IPS-20b (cell line): ENCODE data around the gene NRCAM.
A peak's percentile ranks its signal among the peaks of the same experiment; 100 is the strongest.

Source experiments
- H3K27ac ChIP-seq: one replicate; pipeline ENCODE4 v1.5.1; 2013; ENCODE audit warnings: low read length
- H3K27me3 ChIP-seq: 2 replicates; pipeline ENCODE4 v1.6.1; 2013; ENCODE audit warnings: mild to moderate bottlenecking, low read length, inconsistent platforms; ENCODE audit not compliant: insufficient read depth
- H3K36me3 ChIP-seq: 2 replicates; pipeline ENCODE4 v1.6.1; 2013; ENCODE audit warnings: low read depth, mild to moderate bottlenecking, inconsistent platforms, low read length, moderate library complexity; ENCODE audit not compliant: insufficient read depth
- H3K4me1 ChIP-seq: 2 replicates; pipeline ENCODE4 v1.6.1; 2013; ENCODE audit warnings: mild to moderate bottlenecking, control low read depth, inconsistent platforms, low read length, moderate library complexity; ENCODE audit not compliant: insufficient read depth
- H3K4me3 ChIP-seq: 2 replicates; pipeline ENCODE4 v1.5.1; 2013; ENCODE audit warnings: mild to moderate bottlenecking, low read length, inconsistent platforms
- H3K9ac ChIP-seq: 2 replicates; pipeline ENCODE4 v1.6.1; 2013; ENCODE audit warnings: low read depth, mild to moderate bottlenecking, inconsistent platforms, low read length, moderate library complexity
- H3K9me3 ChIP-seq: 2 replicates; pipeline ENCODE4 v1.6.1; 2013; ENCODE audit warnings: mild to moderate bottlenecking, low read depth, low read length, inconsistent platforms; ENCODE audit not compliant: insufficient read depth

The NRCAM gene

GRCh38 chr7:108202743-108203142 is 253.5 kb downstream of the NRCAM start:
- no peak overlapping the region for H3K27ac ChIP-seq
- no peaks in the 10 kb centered on the region for H3K9me3 ChIP-seq
- no peaks in the 10 kb centered on the region for H3K36me3 ChIP-seq
- H3K9ac ChIP-seq, result no peak overlapping the region
- H3K27me3 ChIP-seq, result no peaks in the 10 kb centered on the region
- H3K4me1 ChIP-seq, result peaks cover 7% of the 10 kb centered on the region; the same call in 1 of the 2 replicates
- no peak overlapping the region for H3K4me3 ChIP-seq

- H3K4me1 ChIP-seq, result peaks cover 7% of the 10 kb centered on the region; the same call in 1 of the 2 replicates
- H3K36me3 ChIP-seq, result no peaks in the 10 kb centered on the region
- no peak overlapping the region for H3K4me3 ChIP-seq
- no peak overlapping the region for H3K9ac ChIP-seq
- no peaks in the 10 kb centered on the region for H3K27me3 ChIP-seq
- no peaks in the 10 kb centered on the region for H3K9me3 ChIP-seq
- no peak overlapping the region for H3K27ac ChIP-seq
Measured at GRCh38 chr7:108201766-108202165, 254.5 kb downstream of the NRCAM start.

GRCh38 chr7:108200326-108200725 is 255.9 kb downstream of the NRCAM start:
- Histone ChIP-seq H3K4me3 (no peak overlapping the region), H3K27ac (no peak overlapping the region), H3K36me3 (no peaks in the 10 kb centered on the region), H3K9me3 (no peaks in the 10 kb centered on the region), H3K27me3 (no peaks in the 10 kb centered on the region), H3K9ac (no peak overlapping the region), H3K4me1 (peaks cover 7% of the 10 kb centered on the region; the same call in 1 of the 2 replicates)

GRCh38 chr7:108197371-108198091 is 258.7 kb downstream of the NRCAM start:
- no peaks in the 10 kb centered on the region for H3K27me3 ChIP-seq
- H3K36me3 ChIP-seq, result no peaks in the 10 kb centered on the region

GRCh38 chr7:108196004-108196403 is 260.2 kb downstream of the NRCAM start:
- H3K4me1 ChIP-seq, result peaks cover 12% of the 10 kb centered on the region; the same call in 1 of the 2 replicates
- no peak overlapping the region for H3K27ac ChIP-seq
- H3K4me3 ChIP-seq, result no peak overlapping the region
- H3K9me3 ChIP-seq, result 0 out of 2 replicates have a peak, but pooled peaks cover 3% of the 10 kb centered on the region
- H3K9ac ChIP-seq, result no peak overlapping the region
- no peaks in the 10 kb centered on the region; the same call in 1 of the 2 replicates for H3K36me3 ChIP-seq
- H3K27me3 ChIP-seq, result no peaks in the 10 kb centered on the region

More at GRCh38 chr7:108197371-108198091, 258.7 kb downstream of the NRCAM start:
- no peak overlapping the region for H3K27ac ChIP-seq
- peaks cover 18% of the 10 kb centered on the region; the same call in 1 of the 2 replicates for H3K4me1 ChIP-seq
- no peak overlapping the region for H3K4me3 ChIP-seq
- no peak overlapping the region for H3K9ac ChIP-seq
- no peaks in the 10 kb centered on the region for H3K9me3 ChIP-seq

GRCh38 chr7:108193594-108194498 is 262.4 kb downstream of the NRCAM start:
- H3K27me3 ChIP-seq, result no peaks in the 10 kb centered on the region
- H3K4me3 ChIP-seq, result no peak overlapping the region
- H3K9me3 ChIP-seq, result 0 out of 2 replicates have a peak, but pooled peaks cover 3% of the 10 kb centered on the region
- no peak overlapping the region for H3K27ac ChIP-seq
- no peaks in the 10 kb centered on the region; the same call in none of the 2 replicates for H3K36me3 ChIP-seq
- H3K4me1 ChIP-seq, result peaks cover 12% of the 10 kb centered on the region; the same call in 1 of the 2 replicates
- no peak overlapping the region for H3K9ac ChIP-seq

GRCh38 chr7:108190891-108191290 is 265.3 kb downstream of the NRCAM start:
- 0 out of 2 replicates have a peak, but pooled peaks cover 3% of the 10 kb centered on the region for H3K9me3 ChIP-seq
- H3K27ac ChIP-seq, result no peak overlapping the region
- H3K27me3 ChIP-seq, result no peaks in the 10 kb centered on the region
- no peak overlapping the region for H3K9ac ChIP-seq
- no peak overlapping the region for H3K4me3 ChIP-seq
- H3K4me1 ChIP-seq, result peaks cover 12% of the 10 kb centered on the region; the same call in 1 of the 2 replicates
- no peaks in the 10 kb centered on the region; the same call in none of the 2 replicates for H3K36me3 ChIP-seq

GRCh38 chr7:108189733-108190388 is 266.4 kb downstream of the NRCAM start:
- Histone ChIP-seq H3K9ac (no peak overlapping the region), H3K27ac (no peak overlapping the region), H3K4me3 (no peak overlapping the region)

GRCh38 chr7:108188724-108189123 is 267.5 kb downstream of the NRCAM start:
- Histone ChIP-seq H3K36me3 (no peaks in the 10 kb centered on the region; the same call in none of the 2 replicates), H3K27me3 (no peaks in the 10 kb centered on the region), H3K9ac (no peak overlapping the region), H3K27ac (no peak overlapping the region), H3K4me3 (no peak overlapping the region), H3K9me3 (0 out of 2 replicates have a peak, but pooled peaks cover 3% of the 10 kb centered on the region), H3K4me1 (peaks cover 4% of the 10 kb centered on the region; the same call in 1 of the 2 replicates)

More at GRCh38 chr7:108189733-108190388, 266.4 kb downstream of the NRCAM start:
- 0 out of 2 replicates have a peak, but pooled peaks cover 3% of the 10 kb centered on the region for H3K9me3 ChIP-seq
- H3K4me1 ChIP-seq, result peaks cover 12% of the 10 kb centered on the region; the same call in 1 of the 2 replicates
- no peaks in the 10 kb centered on the region for H3K27me3 ChIP-seq
- H3K36me3 ChIP-seq, result no peaks in the 10 kb centered on the region; the same call in none of the 2 replicates

GRCh38 chr7:108181073-108181985 is 274.9 kb downstream of the NRCAM start:
- H3K4me3 ChIP-seq, result peak overlapping the region; percentile 26; the same call in 1 of the 2 replicates
- H3K27me3 ChIP-seq, result no peaks in the 10 kb centered on the region
- no peaks in the 10 kb centered on the region for H3K9me3 ChIP-seq
- H3K9ac ChIP-seq, result peak overlapping the region; percentile 23; the same call in 1 of the 2 replicates
- peaks cover 13% of the 10 kb centered on the region; the same call in 1 of the 2 replicates for H3K4me1 ChIP-seq
- H3K36me3 ChIP-seq, result no peaks in the 10 kb centered on the region
- no peak overlapping the region for H3K27ac ChIP-seq
